Measurements from ENCODE around the gene LRRC74B. TPM values are rescaled to one million over a fixed set of nuclear protein-coding genes. Genes with fewer than 3 reads are reported as not detected.
"Not testable (repeated sequence)": the region's sequence is repeated elsewhere in the genome, so short reads cannot be mapped to it uniquely, and the experiment has no call there.

The LRRC74B gene
- polyA plus RNA-seq, 1 of the 3 experiments (the other 2 are of a cell fraction) = 0.03 TPM

DNA sequence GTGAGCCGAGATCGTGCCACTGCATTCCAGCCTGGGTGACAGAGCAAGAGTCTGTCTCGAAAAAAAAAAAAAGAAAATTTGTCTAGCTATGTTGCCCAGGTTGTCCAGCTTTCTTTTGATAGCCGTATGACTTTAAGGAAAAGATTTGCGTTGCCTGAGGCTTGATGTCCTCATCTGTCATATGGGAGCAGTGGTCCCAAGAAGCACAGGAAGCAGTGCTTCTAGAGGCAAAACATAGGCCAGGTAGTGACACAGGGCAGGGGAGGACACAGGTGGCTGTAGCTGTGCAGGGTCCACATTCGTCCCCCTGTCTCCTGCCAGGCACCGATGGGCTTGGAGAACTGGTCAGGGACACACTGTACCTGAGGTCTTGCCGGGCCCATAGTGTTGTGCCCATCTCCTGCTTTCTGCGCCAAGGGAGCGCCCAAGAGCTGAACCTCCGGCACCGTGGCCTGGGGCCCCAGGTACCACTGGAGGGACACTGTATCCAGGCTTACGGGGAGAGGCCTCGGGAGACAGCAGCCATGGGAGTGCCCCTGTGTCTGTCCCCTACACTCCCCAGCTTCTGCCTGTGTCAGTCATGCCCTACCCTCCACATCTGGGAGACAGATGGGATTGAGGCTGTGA is 1.4 kb downstream of the LRRC74B start:
- DNase-seq = no peak
- H3F3A ChIP-seq (replicated peaks; ENCODE audit: insufficient read depth) = no peaks in the 10 kb centered on the region
- CTCF ChIA-PET = interaction anchor here (0.7 to 1.3 kb wide), 3 partner anchors 56 to 212 kb away, joined by 3 to 4 read pairs (median 3); no protein-coding TSS in a partner anchor

DNA sequence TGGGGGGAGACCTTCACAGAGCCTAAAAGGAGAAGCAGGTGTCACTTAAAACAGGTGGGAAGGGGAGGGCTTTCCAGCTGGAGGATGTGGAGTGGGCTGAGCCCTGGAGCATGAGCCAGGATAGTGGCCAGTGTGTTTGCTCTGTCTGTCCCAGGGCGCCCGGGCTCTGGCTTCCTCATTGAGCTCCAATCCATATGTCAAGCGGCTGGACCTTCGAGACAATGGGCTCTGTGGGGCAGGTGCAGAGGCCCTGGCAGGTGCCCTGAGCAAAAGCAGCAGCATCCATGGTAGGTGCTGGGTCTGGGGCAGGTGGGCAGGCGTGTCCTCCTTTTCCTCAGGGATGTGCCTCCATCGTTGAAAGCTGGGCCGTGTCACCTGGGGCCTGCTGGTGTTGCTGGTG is 2.0 kb downstream of the LRRC74B start:
- DNase-seq = no peak
- H4K20me1 ChIP-seq (ENCODE audit: insufficient read depth) = no peaks in the 10 kb centered on the region
- WGBS (ENCODE audit: low lambda C conversion rate) = 90% methylated on average over 2 of the region's 7 CpGs
- no peaks in the 10 kb centered on the region for H3K9me2 ChIP-seq
- H3K4me1 ChIP-seq (ENCODE audit: control insufficient read depth in 1 of 2, insufficient read depth in 2 of 2, low read depth in 1 of 2, low read length in 1 of 2) = peaks cover 9 to 36% of the 10 kb centered on the region in 2 experiments; a peak in 3 of 4 replicates
- ChIA-PET POLR2A (interaction anchor here (0.5 to 2.6 kb wide), 3 partner anchors 33 to 111 kb away, joined by 3 to 8 read pairs (median 5); partner anchors contain the start of genes LZTR1 and P2RX6), CTCF (interaction anchor here (0.7 to 1.3 kb wide), 2 partner anchors 31 to 55 kb away, joined by 3 to 4 read pairs; no protein-coding TSS in a partner anchor)
- no peak overlapping the region for H2AFZ ChIP-seq (ENCODE audit: low read depth)
- H3K27me3 ChIP-seq (ENCODE audit: insufficient read depth) = no peaks in the 10 kb centered on the region
- TF ChIP-seq NRF1 (IDR thresholded peaks at IDR 0.05; ENCODE audit: low read depth, low read length) (no peak), EZH2phosphoT487 (IDR thresholded peaks at IDR 0.05; ENCODE audit: borderline replicate concordance, low read depth) (no peak), YY1 (IDR thresholded peaks at IDR 0.05; ENCODE audit: low read depth) (no peak), FOSL2 (IDR thresholded peaks at IDR 0.05; ENCODE audit: borderline replicate concordance, low read depth) (no peak)
- TF ChIP-seq, protein P1, sequence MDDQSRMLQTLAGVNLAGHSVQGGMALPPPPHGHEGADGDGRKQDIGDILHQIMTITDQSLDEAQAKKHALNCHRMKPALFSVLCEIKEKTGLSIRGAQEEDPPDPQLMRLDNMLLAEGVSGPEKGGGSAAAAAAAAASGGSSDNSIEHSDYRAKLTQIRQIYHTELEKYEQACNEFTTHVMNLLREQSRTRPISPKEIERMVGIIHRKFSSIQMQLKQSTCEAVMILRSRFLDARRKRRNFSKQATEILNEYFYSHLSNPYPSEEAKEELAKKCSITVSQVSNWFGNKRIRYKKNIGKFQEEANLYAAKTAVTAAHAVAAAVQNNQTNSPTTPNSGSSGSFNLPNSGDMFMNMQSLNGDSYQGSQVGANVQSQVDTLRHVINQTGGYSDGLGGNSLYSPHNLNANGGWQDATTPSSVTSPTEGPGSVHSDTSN (IDR thresholded peaks at IDR 0.05) = no peak
- H3K4me2 ChIP-seq = no peak overlapping the region
- no peaks in the 10 kb centered on the region for H3F3A ChIP-seq (replicated peaks; ENCODE audit: insufficient read depth)
- H3K4me3 ChIP-seq (ENCODE audit: low read depth in 2 of 2, low read length in 1 of 2) = no peak overlapping the region
- no peaks in the 10 kb centered on the region for H3K36me3 ChIP-seq (replicated peaks in 1 of 2; ENCODE audit: control insufficient read depth in 1 of 2, insufficient read depth in 2 of 2, low read length in 1 of 2)
- H3K27ac ChIP-seq (ENCODE audit: low read depth in 2 of 2, low read length in 1 of 2) = no peak overlapping the region
- no peaks in the 10 kb centered on the region for H3K79me2 ChIP-seq (ENCODE audit: insufficient read depth)
- H3K9me3 ChIP-seq = no peaks in the 10 kb centered on the region
- no peak overlapping the region for H3K9ac ChIP-seq

More for the DNA sequence above, 1.4 kb downstream of the LRRC74B start:
- H3K79me2 ChIP-seq (ENCODE audit: insufficient read depth) = no peaks in the 10 kb centered on the region
- 89% methylated on average over 7 of the region's 14 CpGs for WGBS (ENCODE audit: low lambda C conversion rate)
- POLR2A ChIA-PET = interaction anchor here (0.5 to 2.6 kb wide), 3 partner anchors 32 to 111 kb away, joined by 3 to 8 read pairs (median 5); partner anchors contain the start of genes LZTR1 and P2RX6
- peaks cover 9 to 36% of the 10 kb centered on the region in 2 experiments; a peak in 3 of 4 replicates for H3K4me1 ChIP-seq (ENCODE audit: control insufficient read depth in 1 of 2, insufficient read depth in 2 of 2, low read depth in 1 of 2, low read length in 1 of 2)
- H3K27me3 ChIP-seq (ENCODE audit: insufficient read depth) = no peaks in the 10 kb centered on the region
- no peaks in the 10 kb centered on the region for H4K20me1 ChIP-seq (ENCODE audit: insufficient read depth)
- H2AFZ ChIP-seq (ENCODE audit: low read depth) = no peak overlapping the region
- H3K4me2 ChIP-seq = no peak overlapping the region
- no peak for TF ChIP-seq GATA2 (CRISPR knock-in tag; IDR thresholded peaks at IDR 0.05)
- no peak for TF ChIP-seq CHD2 (IDR thresholded peaks at IDR 0.05; ENCODE audit: low read length, partially characterized antibody)
- no peak for TF ChIP-seq FOXM1 (IDR thresholded peaks at IDR 0.05; ENCODE audit: low read depth)
- TF ChIP-seq JUND (IDR thresholded peaks at IDR 0.05) = no peak
- no peak for TF ChIP-seq ELF1 (IDR thresholded peaks at IDR 0.05)
- no peak for TF ChIP-seq TCF12 (IDR thresholded peaks at IDR 0.05)
- TF ChIP-seq RCOR1 (IDR thresholded peaks at IDR 0.05; ENCODE audit: low read length) = no peak
- TF ChIP-seq TEAD4 (IDR thresholded peaks at IDR 0.05; ENCODE audit: borderline replicate concordance, insufficient read depth) = no peak
- no peak for TF ChIP-seq NRF1 (IDR thresholded peaks at IDR 0.05; ENCODE audit: low read depth, low read length)
- no peak for TF ChIP-seq YY1 (IDR thresholded peaks at IDR 0.05; ENCODE audit: low read depth)
- TF ChIP-seq EP300 (IDR thresholded peaks at IDR 0.05; ENCODE audit: borderline replicate concordance in 1 of 2, low read depth in 1 of 2, low read length in 1 of 2) = no peak
- TF ChIP-seq GABPA (IDR thresholded peaks at IDR 0.05; ENCODE audit: low read depth) = no peak
- TF ChIP-seq SMC3 (IDR thresholded peaks at IDR 0.05; ENCODE audit: low read depth, low read length) = no peak
- no peak for TF ChIP-seq NFIC (IDR thresholded peaks at IDR 0.05; ENCODE audit: borderline replicate concordance)
- TF ChIP-seq, protein P2, sequence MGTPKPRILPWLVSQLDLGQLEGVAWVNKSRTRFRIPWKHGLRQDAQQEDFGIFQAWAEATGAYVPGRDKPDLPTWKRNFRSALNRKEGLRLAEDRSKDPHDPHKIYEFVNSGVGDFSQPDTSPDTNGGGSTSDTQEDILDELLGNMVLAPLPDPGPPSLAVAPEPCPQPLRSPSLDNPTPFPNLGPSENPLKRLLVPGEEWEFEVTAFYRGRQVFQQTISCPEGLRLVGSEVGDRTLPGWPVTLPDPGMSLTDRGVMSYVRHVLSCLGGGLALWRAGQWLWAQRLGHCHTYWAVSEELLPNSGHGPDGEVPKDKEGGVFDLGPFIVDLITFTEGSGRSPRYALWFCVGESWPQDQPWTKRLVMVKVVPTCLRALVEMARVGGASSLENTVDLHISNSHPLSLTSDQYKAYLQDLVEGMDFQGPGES (IDR thresholded peaks at IDR 0.05; ENCODE audit: low read depth, low read length) = no peak
- no peak for TF ChIP-seq EZH2phosphoT487 (IDR thresholded peaks at IDR 0.05; ENCODE audit: borderline replicate concordance, low read depth)
- TF ChIP-seq MXI1 (IDR thresholded peaks at IDR 0.05; ENCODE audit: low read depth, low read length) = no peak
- no peaks in the 10 kb centered on the region for H3K9me3 ChIP-seq
- H3K9ac ChIP-seq = no peak overlapping the region
- H3K9me2 ChIP-seq = no peaks in the 10 kb centered on the region
- peak overlapping the region in 1 of 2 experiments; percentile 17; a peak in 1 of 4 replicates for H3K27ac ChIP-seq (ENCODE audit: low read depth in 2 of 2, low read length in 1 of 2)
- H3K4me3 ChIP-seq (ENCODE audit: low read depth in 2 of 2, low read length in 1 of 2) = no peak overlapping the region
- no peaks in the 10 kb centered on the region for H3K36me3 ChIP-seq (replicated peaks in 1 of 2; ENCODE audit: control insufficient read depth in 1 of 2, insufficient read depth in 2 of 2, low read length in 1 of 2)

DNA sequence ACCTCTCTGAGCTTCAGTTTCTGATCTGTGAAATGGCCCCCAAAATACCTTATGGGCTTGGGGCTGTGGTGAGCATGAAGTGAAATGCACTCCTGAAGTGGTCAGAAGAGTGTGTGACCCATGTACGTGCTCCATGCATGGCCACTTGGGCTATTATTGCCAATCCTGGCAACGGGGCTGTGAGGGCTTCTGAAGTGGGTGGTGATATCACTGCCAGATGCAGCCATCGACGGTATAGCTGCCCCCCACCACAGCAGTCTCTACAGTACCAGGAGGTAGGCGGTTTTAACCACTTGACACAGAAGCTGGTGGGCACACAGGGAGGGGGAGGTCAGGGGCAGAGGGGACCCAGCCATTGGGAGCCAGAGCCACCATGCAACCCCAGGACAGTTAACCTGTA is 2.7 kb downstream of the LRRC74B start:
- H4K20me1 ChIP-seq (ENCODE audit: insufficient read depth); H3K9ac ChIP-seq; H3K9me3 ChIP-seq: not testable (repeated sequence)

More for the DNA sequence above, 2.7 kb downstream of the LRRC74B start:
- H3K27ac ChIP-seq (ENCODE audit: low read depth in 2 of 2, low read length in 1 of 2); H3K79me2 ChIP-seq (ENCODE audit: insufficient read depth); POLR2A ChIA-PET; H3K4me2 ChIP-seq; H3K27me3 ChIP-seq (ENCODE audit: insufficient read depth); H3K9me2 ChIP-seq; H3K4me3 ChIP-seq (ENCODE audit: low read depth in 2 of 2, low read length in 1 of 2); H3F3A ChIP-seq (replicated peaks; ENCODE audit: insufficient read depth); H2AFZ ChIP-seq (ENCODE audit: low read depth); H3K36me3 ChIP-seq (replicated peaks in 1 of 2; ENCODE audit: control insufficient read depth in 1 of 2, insufficient read depth in 2 of 2, low read length in 1 of 2); DNase-seq: not testable (repeated sequence)
- 62% methylated on average over 2 of the region's 5 CpGs for WGBS (ENCODE audit: low lambda C conversion rate)
- CTCF ChIA-PET = interaction anchor here (0.7 kb wide), 1 partner anchor 32 kb away, joined by 3 read pairs; no protein-coding TSS in a partner anchor
- H3K4me1 ChIP-seq (ENCODE audit: control insufficient read depth in 1 of 2, insufficient read depth in 2 of 2, low read depth in 1 of 2, low read length in 1 of 2) = peaks cover 9 to 36% of the 10 kb centered on the region in 2 experiments; a peak in 3 of 4 replicates

Measured in SK-N-SH (cell line).